Activated naive CD8-positive, alpha-beta T cell treated with anti-CD3 and anti-CD28 coated beads for 36 hours (primary cell): Measurements from ENCODE around the gene SMIM30. TPM values are rescaled to one million over a fixed set of nuclear protein-coding genes. Genes with fewer than 3 reads are reported as not detected.
A peak's percentile ranks its signal among the peaks of the same experiment; 100 is the strongest.

Source experiments
- DNase-seq: peaks from one replicate; pipeline ENCODE4 v3.0.0; 2021
- H3K27ac Mint-ChIP-seq: one replicate; pipeline ENCODE4 v1.8.0; 2022; ENCODE audit warnings: mild to moderate bottlenecking, moderate library complexity, mixed read lengths
- H3K27me3 Mint-ChIP-seq: one replicate; pipeline ENCODE4 v1.8.0; 2022; ENCODE audit warnings: mild to moderate bottlenecking, mixed read lengths
- H3K36me3 Mint-ChIP-seq: one replicate; pipeline ENCODE4 v1.8.0; 2021; ENCODE audit warnings: mild to moderate bottlenecking, mixed read lengths
- H3K4me1 Mint-ChIP-seq: one replicate; pipeline ENCODE4 v1.8.0; 2021; ENCODE audit warnings: mixed read lengths
- H3K4me3 Mint-ChIP-seq: one replicate; pipeline ENCODE4 v1.8.0; 2022; ENCODE audit warnings: mild to moderate bottlenecking, moderate library complexity, mixed read lengths
- H3K9me3 Mint-ChIP-seq: one replicate; pipeline ENCODE4 v1.8.0; 2022; ENCODE audit warnings: mixed read lengths
- total RNA-seq, 2 experiments: library from RNA; stranded (reverse); gene quantifications; one replicate each; pipeline ENCODE4 v1.2.3, GENCODE V29; 2021

The SMIM30 gene
- total RNA-seq, 2 experiments from 2014 or later = 51.4 to 55.5 TPM

GRCh38 chr7:113085781-113086390 is 32.5 kb downstream of the SMIM30 start:
- H3K4me1 Mint-ChIP-seq = peaks cover 9% of the 10 kb centered on the region
- H3K4me3 Mint-ChIP-seq = peak overlapping the region; percentile 53
- H3K27ac Mint-ChIP-seq = no peak overlapping the region
- H3K27me3 Mint-ChIP-seq = peaks cover 69% of the 10 kb centered on the region
- no peaks in the 10 kb centered on the region for H3K36me3 Mint-ChIP-seq
- DNase-seq = no peak
- H3K9me3 Mint-ChIP-seq = no peaks in the 10 kb centered on the region

DNA sequence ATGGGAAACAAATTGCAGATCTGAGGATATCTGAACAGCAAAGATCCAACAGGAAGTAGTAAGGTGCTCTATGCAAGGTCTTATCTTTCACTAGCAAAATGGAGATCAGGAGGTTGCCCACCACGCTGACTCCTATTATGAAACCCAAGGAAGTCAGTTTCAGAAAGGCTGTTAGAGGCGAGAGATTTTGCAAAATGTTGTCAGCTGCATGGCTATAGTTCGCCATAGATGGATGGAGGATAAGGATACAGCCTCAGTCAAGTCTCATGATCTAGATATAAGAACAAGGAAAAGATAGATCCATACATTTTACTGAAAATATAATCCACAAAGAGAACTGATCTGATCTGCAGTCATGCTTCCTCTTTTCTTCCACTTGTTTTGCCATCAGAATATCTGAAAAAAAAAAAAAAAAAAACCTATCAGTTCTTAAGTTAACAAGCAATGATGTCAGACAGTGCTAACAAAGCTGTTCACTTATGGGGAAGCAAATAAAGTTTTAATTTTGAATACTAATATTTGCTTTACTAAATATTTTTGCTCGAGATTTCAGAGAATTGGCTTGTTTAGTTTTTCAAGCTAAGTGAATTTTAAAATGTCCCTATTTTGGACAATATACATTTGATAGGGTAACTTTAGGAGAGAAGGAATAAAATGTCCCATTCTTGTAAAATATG is 33.7 kb downstream of the SMIM30 start:
- Mint-ChIP-seq H3K4me1 (peaks cover 9% of the 10 kb centered on the region), H3K4me3 (no peak overlapping the region), H3K9me3 (no peaks in the 10 kb centered on the region), H3K36me3 (no peaks in the 10 kb centered on the region), H3K27ac (no peak overlapping the region), H3K27me3 (peaks cover 59% of the 10 kb centered on the region)
- no peak for DNase-seq

GRCh38 chr7:113083816-113084495 is 34.4 kb downstream of the SMIM30 start:
- H3K4me3 Mint-ChIP-seq = no peak overlapping the region
- no peak overlapping the region for H3K27ac Mint-ChIP-seq
- H3K9me3 Mint-ChIP-seq = no peaks in the 10 kb centered on the region
- H3K4me1 Mint-ChIP-seq = peaks cover 9% of the 10 kb centered on the region
- DNase-seq = no peak
- H3K36me3 Mint-ChIP-seq = no peaks in the 10 kb centered on the region
- H3K27me3 Mint-ChIP-seq = peaks cover 57% of the 10 kb centered on the region

GRCh38 chr7:113083132-113083815 is 35.1 kb downstream of the SMIM30 start:
- H3K4me1 Mint-ChIP-seq = peaks cover 9% of the 10 kb centered on the region
- no peak overlapping the region for H3K27ac Mint-ChIP-seq
- no peak overlapping the region for H3K4me3 Mint-ChIP-seq
- H3K9me3 Mint-ChIP-seq = no peaks in the 10 kb centered on the region
- peaks cover 53% of the 10 kb centered on the region for H3K27me3 Mint-ChIP-seq
- no peaks in the 10 kb centered on the region for H3K36me3 Mint-ChIP-seq
- no peak for DNase-seq

- no peaks in the 10 kb centered on the region for H3K4me1 Mint-ChIP-seq
- no peak overlapping the region for H3K4me3 Mint-ChIP-seq
- H3K27ac Mint-ChIP-seq = no peak overlapping the region
- H3K36me3 Mint-ChIP-seq = no peaks in the 10 kb centered on the region
- peaks cover 13% of the 10 kb centered on the region for H3K27me3 Mint-ChIP-seq
- no peaks in the 10 kb centered on the region for H3K9me3 Mint-ChIP-seq
- no peak for DNase-seq
Measured at GRCh38 chr7:113078331-113078730, 40.0 kb downstream of the SMIM30 start.

- no peaks in the 10 kb centered on the region for H3K4me1 Mint-ChIP-seq
- H3K4me3 Mint-ChIP-seq = no peak overlapping the region
- DNase-seq = no peak
- H3K36me3 Mint-ChIP-seq = no peaks in the 10 kb centered on the region
- no peak overlapping the region for H3K27ac Mint-ChIP-seq
- no peaks in the 10 kb centered on the region for H3K9me3 Mint-ChIP-seq
- peaks cover 9% of the 10 kb centered on the region for H3K27me3 Mint-ChIP-seq
Measured at GRCh38 chr7:113076703-113077102, 41.7 kb downstream of the SMIM30 start.

DNA sequence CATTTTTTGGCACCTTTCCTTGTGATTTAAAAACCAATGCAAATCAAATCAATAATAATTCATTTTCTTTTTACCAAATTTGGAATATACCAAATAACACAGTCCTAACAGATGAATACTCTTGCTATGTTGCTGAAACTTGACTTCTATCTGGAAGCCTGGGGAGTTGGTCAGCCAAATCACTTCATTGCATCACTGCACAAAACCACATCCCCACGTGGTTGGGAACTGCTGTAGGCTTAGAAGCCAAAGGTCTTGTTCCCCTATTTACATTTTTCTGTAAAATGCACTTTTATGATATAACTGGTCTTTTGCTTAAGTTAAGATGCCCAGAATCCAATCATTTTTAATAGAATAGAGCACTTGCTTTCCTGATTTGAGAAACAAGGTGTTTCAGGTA is 46.9 kb downstream of the SMIM30 start:
- Mint-ChIP-seq H3K36me3 (no peaks in the 10 kb centered on the region), H3K27me3 (peaks cover 7% of the 10 kb centered on the region)

More for the DNA sequence above, 46.9 kb downstream of the SMIM30 start:
- no peaks in the 10 kb centered on the region for H3K4me1 Mint-ChIP-seq
- H3K27ac Mint-ChIP-seq = no peak overlapping the region
- no peaks in the 10 kb centered on the region for H3K9me3 Mint-ChIP-seq
- no peak overlapping the region for H3K4me3 Mint-ChIP-seq
- DNase-seq = no peak

Other genes starting within 250 kb of the SMIM30 start
- under 1 TPM in 1 of 2 experiments, not detected in 1; 0.16 TPM for gene GPR85, start 31.7 kb downstream of the SMIM30 start, total RNA-seq